GDM1 (cell line): ENCODE results near the gene PAXX.

Experiments used
- DNase-seq: peaks from one replicate; lab custom pipeline; 2025; lab: John Stamatoyannopoulos, UW

The PAXX gene

GRCh38 chr9:137006116-137007003 is 14.1 kb downstream of the PAXX start:
- DNase-seq, result peak; percentile 23

DNA sequence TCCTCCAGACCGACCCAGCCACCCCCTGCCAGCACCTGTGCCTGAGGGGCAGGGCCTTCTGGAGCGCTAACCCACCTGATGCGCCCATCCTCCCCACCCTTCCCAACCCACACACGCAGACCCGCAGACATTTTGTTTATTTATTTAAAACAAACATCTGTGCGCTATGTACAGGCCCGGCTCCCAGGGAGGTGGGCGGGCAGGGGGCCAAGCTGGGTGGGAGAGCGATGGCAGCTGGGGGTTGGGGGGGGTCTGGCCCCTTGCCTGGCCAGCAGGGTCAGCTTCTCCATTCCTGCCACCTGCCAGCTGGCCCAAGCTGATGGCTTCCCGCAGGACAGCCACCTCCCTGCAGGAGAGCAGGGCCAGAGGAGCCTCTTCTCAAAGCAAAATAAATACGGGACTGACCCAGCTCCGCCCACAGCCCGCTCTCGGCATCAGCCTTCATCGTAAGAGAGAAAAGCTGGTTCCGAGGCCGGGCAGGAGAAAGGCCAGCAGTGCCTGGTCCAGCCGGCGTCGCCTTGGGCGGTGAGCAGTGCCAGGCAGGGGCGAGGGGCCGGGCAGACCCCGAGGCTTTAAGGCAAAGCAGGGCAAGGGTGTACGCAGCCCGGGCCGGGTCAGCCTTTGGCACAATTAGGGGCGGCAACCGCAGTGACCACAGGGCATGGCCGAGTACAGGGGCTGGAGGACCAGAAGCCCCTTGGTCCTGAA is 15.0 kb downstream of the PAXX start:
- DNase-seq, result no peak

GRCh38 chr9:137007816-137008270 is 15.6 kb downstream of the PAXX start:
- DNase-seq, result no peak

- no peak for DNase-seq
These were observed 16.1 kb downstream of the PAXX start for GRCh38 chr9:137008312-137008711.

- no peak for DNase-seq
These were observed 17.0 kb downstream of the PAXX start for GRCh38 chr9:137009217-137009616.

DNA sequence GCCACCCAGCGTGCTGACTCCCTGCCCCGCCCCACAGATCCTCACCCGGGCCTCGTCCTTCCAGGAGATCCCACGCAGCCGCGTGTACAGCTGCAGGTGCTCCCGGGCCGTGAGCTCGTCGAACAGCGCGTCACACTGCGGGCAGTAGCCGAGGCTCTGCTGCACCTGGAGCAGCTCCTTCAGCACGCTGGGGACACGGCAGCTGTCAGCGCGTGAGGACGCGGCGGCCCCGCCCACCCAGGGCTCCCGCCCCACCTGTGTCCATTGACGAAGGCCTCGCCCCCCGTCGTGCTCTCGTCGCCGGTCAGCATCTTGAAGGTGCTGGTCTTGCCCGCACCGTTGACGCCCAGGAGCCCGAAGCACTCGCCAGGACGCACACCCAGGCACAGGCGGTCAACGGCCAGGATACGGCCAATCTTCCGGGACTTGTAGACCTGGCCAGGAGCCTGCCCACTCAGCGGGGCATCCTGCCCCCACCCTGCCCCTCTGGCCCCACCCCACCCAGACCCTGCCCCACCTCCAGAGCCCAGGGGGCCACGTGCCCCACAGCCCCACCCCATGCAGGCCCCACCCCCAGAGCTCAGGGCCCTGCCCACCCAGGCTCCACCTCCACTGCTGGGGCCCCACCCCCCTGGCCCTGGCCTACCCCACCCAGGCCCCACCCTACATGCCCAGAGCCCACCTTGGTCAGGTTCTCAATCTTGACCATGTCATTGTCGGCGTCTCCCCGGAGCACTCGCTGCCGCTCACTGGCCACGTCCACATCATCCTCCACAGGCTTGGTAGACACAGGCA is 17.9 kb downstream of the PAXX start:
- no peak for DNase-seq

GRCh38 chr9:137011156-137011555 is 18.9 kb downstream of the PAXX start:
- DNase-seq, result no peak

DNA sequence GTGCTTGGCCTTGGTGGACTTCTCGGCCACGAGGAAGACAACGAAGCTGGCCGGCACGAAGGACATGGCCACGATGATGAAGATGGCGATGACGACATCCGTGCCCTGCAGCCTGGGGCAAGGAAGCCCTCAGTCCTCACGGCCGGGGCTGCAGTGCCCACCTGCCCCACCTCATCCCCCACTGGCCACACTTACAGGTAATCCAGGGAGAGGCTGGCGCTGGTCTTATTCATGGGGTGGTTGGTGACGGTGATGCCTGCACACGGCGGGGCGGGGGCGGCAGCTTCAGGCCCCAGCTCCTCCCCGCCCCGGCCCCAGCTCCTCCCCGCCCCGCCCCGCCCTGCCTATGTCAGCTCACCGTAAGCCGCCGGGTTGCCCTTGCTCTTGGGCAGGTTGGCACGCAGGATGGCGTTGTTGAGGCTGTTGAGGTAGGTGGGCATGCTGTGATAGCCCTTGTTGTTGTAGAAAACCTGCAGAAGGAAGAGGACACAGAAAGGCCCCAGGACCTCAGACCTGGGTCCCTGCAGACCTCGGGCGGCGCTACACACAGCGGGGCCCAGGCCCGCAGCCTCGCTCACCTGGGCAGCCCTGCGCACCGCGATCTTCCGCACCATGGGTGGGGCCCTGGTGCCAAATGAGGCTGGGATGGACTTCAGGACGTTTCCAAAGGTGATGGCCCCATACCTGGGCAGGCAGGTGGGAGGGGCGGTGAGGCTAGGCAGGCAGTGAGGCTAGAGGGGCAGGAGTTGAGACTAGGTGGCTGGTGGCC is 19.9 kb downstream of the PAXX start:
- no peak for DNase-seq

DNA sequence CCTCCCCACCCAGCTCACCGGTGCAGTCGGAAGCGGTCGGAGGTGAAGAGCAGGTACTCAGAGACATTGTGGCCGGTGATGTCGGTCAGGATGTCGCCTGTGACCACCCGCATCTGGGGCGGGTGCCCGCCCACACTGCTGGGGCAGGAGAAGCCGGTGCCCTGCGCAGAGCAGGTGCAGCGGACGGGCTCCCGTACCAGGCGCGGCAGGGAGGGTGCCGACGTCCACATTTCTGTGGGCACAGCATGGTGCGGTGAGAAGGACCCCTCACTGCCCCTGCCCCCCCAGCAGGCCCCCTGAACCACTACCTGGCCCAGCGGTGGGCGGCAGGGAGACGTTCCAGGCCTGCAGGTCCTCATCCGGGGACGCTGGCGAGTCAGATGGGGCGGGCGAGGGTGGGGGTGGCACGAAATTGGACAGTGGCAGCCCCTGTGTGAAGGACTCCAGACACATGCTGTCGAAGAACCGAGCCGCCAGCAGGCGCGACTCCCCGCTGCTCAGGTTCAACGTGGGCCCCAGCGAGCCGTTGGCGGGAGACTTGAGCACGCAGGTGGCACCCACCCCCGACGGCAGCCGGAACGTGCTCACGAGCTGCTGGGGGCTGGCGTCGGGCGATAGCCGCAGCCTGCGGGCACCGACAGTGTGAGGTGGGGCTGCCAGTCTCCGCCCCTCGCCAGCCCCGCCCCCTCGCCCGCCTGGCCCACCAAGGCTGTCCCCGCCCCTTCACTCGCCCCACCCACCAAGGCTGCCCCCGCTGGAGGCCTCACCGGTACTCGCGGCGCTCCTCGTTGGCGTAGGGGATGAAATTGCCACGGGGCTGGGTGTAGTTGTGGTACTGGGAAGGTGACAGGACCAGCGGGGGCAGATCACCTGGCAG is 20.7 kb downstream of the PAXX start:
- DNase-seq, result no peak

GRCh38 chr9:137013571-137013940 is 21.3 kb downstream of the PAXX start:
- no peak for DNase-seq

DNA sequence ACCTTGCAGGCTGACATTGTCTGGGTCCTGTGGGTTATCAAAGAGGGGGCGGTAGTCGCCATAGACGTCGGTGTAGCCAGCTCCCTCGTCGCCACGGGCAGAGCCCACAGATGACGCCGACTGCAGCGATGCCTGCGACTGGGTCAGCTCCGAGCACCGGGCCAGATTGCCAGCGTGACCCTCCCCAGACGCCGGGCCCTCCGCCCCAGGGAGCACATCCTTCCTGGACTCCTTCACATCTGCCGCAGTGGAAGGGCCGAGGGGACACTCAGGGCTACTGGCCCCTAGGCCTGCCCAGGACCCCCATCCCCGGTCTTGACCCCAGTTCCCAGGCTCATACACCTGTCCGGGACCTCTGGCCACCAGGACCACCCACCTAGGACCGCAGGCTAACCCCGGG is 21.9 kb downstream of the PAXX start:
- no peak for DNase-seq

GRCh38 chr9:137014776-137015539 is 22.7 kb downstream of the PAXX start:
- DNase-seq, result no peak

- no peak for DNase-seq
These were observed 23.3 kb downstream of the PAXX start for GRCh38 chr9:137015540-137015930.

- DNase-seq, result no peak
These were observed 23.8 kb downstream of the PAXX start for GRCh38 chr9:137015976-137016375.

- no peak for DNase-seq
These were observed 24.2 kb downstream of the PAXX start for GRCh38 chr9:137016436-137016835.

GRCh38 chr9:137017071-137017470 is 24.8 kb downstream of the PAXX start:
- DNase-seq, result no peak

DNA sequence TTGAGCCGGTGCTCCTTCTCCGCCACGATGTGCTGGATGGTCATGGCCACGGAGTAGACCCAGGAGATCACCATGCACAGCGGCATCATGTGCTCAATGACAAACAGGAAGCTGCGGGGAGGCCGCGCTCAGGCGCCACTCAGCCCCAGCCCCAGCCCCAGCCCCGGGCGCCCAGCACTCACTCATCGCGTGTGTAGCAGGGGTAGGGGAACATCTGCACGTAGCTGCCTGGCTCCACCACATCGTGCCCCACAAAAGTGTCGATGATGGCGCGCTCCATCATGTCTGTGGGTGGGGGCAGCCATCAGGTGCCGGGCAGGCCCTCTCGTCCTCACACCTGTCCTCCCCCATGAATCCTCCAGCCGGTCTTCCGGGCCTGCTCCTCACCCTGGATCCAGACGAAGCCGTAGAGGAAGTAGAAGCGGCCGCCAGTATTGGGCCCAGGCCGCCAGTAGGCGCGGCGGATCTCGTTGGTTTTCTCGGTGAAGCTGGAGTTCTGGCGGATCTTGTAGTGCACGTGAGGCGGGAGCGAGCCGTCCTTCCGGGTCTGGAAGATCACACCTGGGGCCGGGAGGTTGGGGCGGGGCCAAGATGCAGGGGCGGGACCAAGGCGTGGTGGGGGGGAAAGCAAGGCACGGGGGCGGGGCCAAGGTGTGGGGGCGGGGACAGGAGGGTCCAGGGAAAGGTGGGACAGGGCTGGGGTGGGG is 25.7 kb downstream of the PAXX start:
- DNase-seq, result no peak

DNA sequence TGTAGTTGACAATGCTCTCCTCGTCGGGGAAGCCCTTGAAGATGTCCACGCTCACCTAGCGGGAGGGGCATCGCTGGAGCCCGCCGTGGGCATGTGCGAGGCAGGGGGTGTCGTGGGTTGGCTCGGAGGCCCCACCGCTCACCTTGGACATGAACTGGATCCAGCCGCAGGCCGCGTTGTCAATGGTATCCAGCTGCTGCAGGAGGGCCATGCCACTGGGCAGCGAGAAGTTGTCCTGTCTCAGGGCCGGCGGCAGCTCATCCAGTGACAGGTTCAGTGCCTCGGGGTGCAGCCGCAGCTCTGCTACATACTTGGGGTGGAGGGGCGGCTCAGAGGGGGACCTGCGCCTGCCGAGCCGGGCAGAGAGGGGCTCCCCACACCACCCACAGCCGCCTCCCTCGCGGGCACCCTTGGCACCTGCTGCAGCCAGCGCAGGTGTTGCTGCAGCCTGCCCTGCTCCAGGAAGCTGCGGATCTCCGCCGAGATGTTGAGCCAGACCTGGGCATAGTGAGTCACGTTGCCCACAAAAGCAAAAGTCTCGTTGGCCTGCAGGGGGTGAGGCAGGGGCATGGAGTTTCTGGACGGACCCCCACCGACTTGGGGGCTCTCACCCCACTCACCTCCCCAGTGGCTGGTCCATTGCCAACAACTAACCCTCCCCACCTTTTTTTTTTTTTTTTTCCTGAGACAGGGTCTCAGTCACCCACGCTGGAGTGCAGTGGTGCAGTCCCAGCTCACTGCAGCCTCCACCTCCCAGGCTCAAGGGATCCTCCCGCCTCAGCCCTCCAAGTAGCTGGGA is 26.7 kb downstream of the PAXX start:
- no peak for DNase-seq
